NCI-H345 treated with DMSO at 0.1 percent for 48 hours (cell line): ENCODE data around the gene AGAP1.

ENCODE experiments used
- DNase-seq: peaks from one replicate; lab custom pipeline; 2025; ENCODE audit not compliant: unreplicated experiment; lab: John Stamatoyannopoulos, UW

The AGAP1 gene

GRCh38 chr2:235952714-235953113 is 458.9 kb downstream of the AGAP1 start:
- no peak for DNase-seq

- DNase-seq, result no peak
These were observed 460.4 kb downstream of the AGAP1 start for GRCh38 chr2:235954281-235954680.

- no peak for DNase-seq
These were observed 461.1 kb downstream of the AGAP1 start for GRCh38 chr2:235954888-235955480.

- DNase-seq, result no peak
These were observed 461.8 kb downstream of the AGAP1 start for GRCh38 chr2:235955664-235956063.

GRCh38 chr2:235956281-235956970 is 462.6 kb downstream of the AGAP1 start:
- DNase-seq, result no peak

- DNase-seq, result no peak
These were observed 463.4 kb downstream of the AGAP1 start for GRCh38 chr2:235957251-235957650.

- no peak for DNase-seq
These were observed 464.5 kb downstream of the AGAP1 start for GRCh38 chr2:235958221-235958930.

- DNase-seq, result no peak
These were observed 465.1 kb downstream of the AGAP1 start for GRCh38 chr2:235958931-235959410.

GRCh38 chr2:235960011-235960715 is 466.3 kb downstream of the AGAP1 start:
- no peak for DNase-seq

- DNase-seq, result no peak
These were observed 467.1 kb downstream of the AGAP1 start for GRCh38 chr2:235960716-235961640.

GRCh38 chr2:235961711-235962110 is 467.9 kb downstream of the AGAP1 start:
- DNase-seq, result no peak

GRCh38 chr2:235963853-235964577 is 470.2 kb downstream of the AGAP1 start:
- no peak for DNase-seq

GRCh38 chr2:235964787-235965390 is 471.0 kb downstream of the AGAP1 start:
- no peak for DNase-seq

- no peak for DNase-seq
These were observed 472.6 kb downstream of the AGAP1 start for GRCh38 chr2:235966396-235966795.

- DNase-seq, result no peak
These were observed 473.3 kb downstream of the AGAP1 start for GRCh38 chr2:235966932-235967757.

- no peak for DNase-seq
These were observed 474.3 kb downstream of the AGAP1 start for GRCh38 chr2:235968155-235968554.

- peak; percentile 37 for DNase-seq
These were observed 474.9 kb downstream of the AGAP1 start for GRCh38 chr2:235968616-235969324.
